Peyer's patch (tissue), 4 donors: ENCODE measurements around the gene KCNAB1. TPM values are rescaled to one million over a fixed set of nuclear protein-coding genes. Genes with fewer than 3 reads are reported as not detected.

Experiments used
- DNase-seq, 3 donors: peaks; one replicate each; pipeline ENCODE4 v3.0.0-alpha.2; 2017 to 2019
- H3K27ac ChIP-seq, 4 donors: fragments of 200-600 bp; sonication (generic); one replicate each; pipeline ENCODE4 v1.5.1; 2016 to 2019
- H3K27me3 ChIP-seq, 2 donors: fragments of 200-600 bp; sonication (generic); one replicate each; pipeline ENCODE4 v1.5.1; 2019
- H3K36me3 ChIP-seq, 3 donors: fragments of 200-600 bp; sonication (generic); one replicate each; pipeline ENCODE4 v1.5.1; 2016 to 2019
- H3K4me1 ChIP-seq, 4 donors: fragments of 200-600 bp; sonication (generic); one replicate each; pipeline ENCODE4 v1.5.1; 2016 to 2019
- H3K4me3 ChIP-seq, 4 donors: fragments of 200-600 bp; sonication (generic); 1 replicate in 3 of 4; 2 replicates in 1 of 4; pipeline ENCODE4 v1.5.1; 2016 to 2019; ENCODE audit warnings: mild to moderate bottlenecking in 1 of 4
- H3K9me3 ChIP-seq, 4 donors: fragments of 200-600 bp; sonication (generic); one replicate each; pipeline ENCODE4 v1.5.1; 2016 to 2019; ENCODE audit warnings: mild to moderate bottlenecking in 1 of 4
- CTCF ChIP-seq, 6 experiments: fragments of 450-650 bp in 4 of 6; fragments of 200-600 bp in 2 of 6; sonication (generic) in 1 of 6; IDR thresholded peaks; one replicate each; pipeline ENCODE4 v1.5.1; 2017 to 2019; ENCODE audit warnings: antibody characterized with exemption in 6 of 6, mild to moderate bottlenecking in 3 of 6, moderate library complexity in 1 of 6
- POLR2A ChIP-seq, 2 donors: fragments of 450-650 bp; IDR thresholded peaks; one replicate each; pipeline ENCODE4 v1.5.1; 2017; ENCODE audit warnings: antibody characterized with exemption in 2 of 2, mild to moderate bottlenecking in 2 of 2, moderate library complexity in 2 of 2
- total RNA-seq, 4 donors: library from RNA; depleted of rRNA; stranded (reverse); fragments of >200 nt; gene quantifications; one replicate each; pipeline ENCODE4 v1.1.0, GENCODE V29; 2016

KCNAB1 gene
- total RNA-seq, 4 donors from 2014 or later = 1.1 to 1.7 (median 1.6) TPM; not detected in 1

GRCh38 chr3:156332304-156332703, 211.9 kb downstream of the KCNAB1 start:
- H3K4me3 ChIP-seq = no peak overlapping the region
- TF ChIP-seq POLR2A (IDR thresholded peaks at IDR 0.05) = no peak
- no peak for TF ChIP-seq CTCF (IDR thresholded peaks at IDR 0.05)
- H3K9me3 ChIP-seq = no peaks in the 10 kb centered on the region
- H3K4me1 ChIP-seq = no peaks in the 10 kb centered on the region
- no peak overlapping the region for H3K27ac ChIP-seq
- H3K27me3 ChIP-seq = no peaks in the 10 kb centered on the region
- no peak for DNase-seq
- no peaks in the 10 kb centered on the region for H3K36me3 ChIP-seq

- H3K4me1 ChIP-seq = no peaks in the 10 kb centered on the region
- DNase-seq = no peak
- no peaks in the 10 kb centered on the region for H3K27me3 ChIP-seq
- no peak overlapping the region for H3K27ac ChIP-seq
- H3K4me3 ChIP-seq = no peak overlapping the region
- TF ChIP-seq POLR2A (IDR thresholded peaks at IDR 0.05) (no peak), CTCF (IDR thresholded peaks at IDR 0.05) (no peak)
- H3K36me3 ChIP-seq = no peaks in the 10 kb centered on the region
- H3K9me3 ChIP-seq = no peaks in the 10 kb centered on the region
Measured at GRCh38 chr3:156334841-156335545, 214.6 kb downstream of the KCNAB1 start.

- Histone ChIP-seq H3K27me3 (no peaks in the 10 kb centered on the region), H3K9me3 (no peaks in the 10 kb centered on the region), H3K4me3 (no peak overlapping the region), H3K4me1 (no peaks in the 10 kb centered on the region), H3K36me3 (no peaks in the 10 kb centered on the region), H3K27ac (no peak overlapping the region)
- TF ChIP-seq CTCF (IDR thresholded peaks at IDR 0.05) (no peak), POLR2A (IDR thresholded peaks at IDR 0.05) (no peak)
- no peak for DNase-seq
Measured at GRCh38 chr3:156339491-156339890, 219.1 kb downstream of the KCNAB1 start.

GRCh38 chr3:156341332-156341731, 221.0 kb downstream of the KCNAB1 start:
- no peaks in the 10 kb centered on the region for H3K27me3 ChIP-seq
- H3K4me3 ChIP-seq = no peak overlapping the region
- no peak for DNase-seq
- H3K9me3 ChIP-seq = no peaks in the 10 kb centered on the region
- no peaks in the 10 kb centered on the region for H3K4me1 ChIP-seq
- H3K27ac ChIP-seq = no peak overlapping the region
- TF ChIP-seq CTCF (IDR thresholded peaks at IDR 0.05) = no peak
- no peak for TF ChIP-seq POLR2A (IDR thresholded peaks at IDR 0.05)
- H3K36me3 ChIP-seq = no peaks in the 10 kb centered on the region

- H3K27me3 ChIP-seq = no peaks in the 10 kb centered on the region
- no peak overlapping the region for H3K4me3 ChIP-seq
- no peaks in the 10 kb centered on the region for H3K36me3 ChIP-seq
- no peak overlapping the region for H3K27ac ChIP-seq
- no peaks in the 10 kb centered on the region for H3K9me3 ChIP-seq
- TF ChIP-seq CTCF (IDR thresholded peaks at IDR 0.05) (no peak), POLR2A (IDR thresholded peaks at IDR 0.05) (no peak)
- H3K4me1 ChIP-seq = no peaks in the 10 kb centered on the region
- DNase-seq = peak in 2 of 3 donors; percentile 22 to 49
Measured at GRCh38 chr3:156341831-156342416, 221.5 kb downstream of the KCNAB1 start.
